WI38 (cell line): ENCODE results near the gene FAM219A.

Experiments used
- H3K4me3 ChIP-seq: 2 replicates; pipeline ENCODE4 v1.5.1; 2011; ENCODE audit warnings: low read depth, mild to moderate bottlenecking, control low read depth, low read length
- TF ChIP-seq, protein P1 (sequence below): IDR thresholded peaks from 2 replicates; pipeline ENCODE4 v1.5.1; 2012; ENCODE audit warnings: low read depth, mild to moderate bottlenecking, control low read depth, low read length

FAM219A gene

DNA sequence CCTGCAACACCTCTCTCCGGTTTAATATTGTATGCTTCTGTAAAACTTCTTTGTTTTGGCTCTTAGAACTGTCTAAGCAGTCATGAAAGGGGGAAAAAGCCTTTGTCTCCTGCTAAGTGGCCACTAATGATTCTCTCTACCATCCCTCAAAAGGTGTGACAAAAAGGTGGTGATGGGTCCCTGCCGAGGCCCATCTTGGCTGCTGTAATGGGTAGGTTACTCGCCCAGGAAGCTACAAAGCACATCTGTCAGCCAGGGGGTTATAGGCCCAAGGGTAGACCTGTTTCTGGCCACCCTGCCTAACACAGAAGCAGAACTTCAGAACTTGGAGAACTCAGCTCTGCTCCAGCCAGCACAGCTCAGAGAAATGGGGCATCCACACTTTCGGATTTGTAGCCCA, 1.6 kb downstream of the FAM219A start:
- peak overlapping the region; percentile 93 for H3K4me3 ChIP-seq
- TF ChIP-seq, protein P1, sequence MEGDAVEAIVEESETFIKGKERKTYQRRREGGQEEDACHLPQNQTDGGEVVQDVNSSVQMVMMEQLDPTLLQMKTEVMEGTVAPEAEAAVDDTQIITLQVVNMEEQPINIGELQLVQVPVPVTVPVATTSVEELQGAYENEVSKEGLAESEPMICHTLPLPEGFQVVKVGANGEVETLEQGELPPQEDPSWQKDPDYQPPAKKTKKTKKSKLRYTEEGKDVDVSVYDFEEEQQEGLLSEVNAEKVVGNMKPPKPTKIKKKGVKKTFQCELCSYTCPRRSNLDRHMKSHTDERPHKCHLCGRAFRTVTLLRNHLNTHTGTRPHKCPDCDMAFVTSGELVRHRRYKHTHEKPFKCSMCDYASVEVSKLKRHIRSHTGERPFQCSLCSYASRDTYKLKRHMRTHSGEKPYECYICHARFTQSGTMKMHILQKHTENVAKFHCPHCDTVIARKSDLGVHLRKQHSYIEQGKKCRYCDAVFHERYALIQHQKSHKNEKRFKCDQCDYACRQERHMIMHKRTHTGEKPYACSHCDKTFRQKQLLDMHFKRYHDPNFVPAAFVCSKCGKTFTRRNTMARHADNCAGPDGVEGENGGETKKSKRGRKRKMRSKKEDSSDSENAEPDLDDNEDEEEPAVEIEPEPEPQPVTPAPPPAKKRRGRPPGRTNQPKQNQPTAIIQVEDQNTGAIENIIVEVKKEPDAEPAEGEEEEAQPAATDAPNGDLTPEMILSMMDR, result no peak

DNA sequence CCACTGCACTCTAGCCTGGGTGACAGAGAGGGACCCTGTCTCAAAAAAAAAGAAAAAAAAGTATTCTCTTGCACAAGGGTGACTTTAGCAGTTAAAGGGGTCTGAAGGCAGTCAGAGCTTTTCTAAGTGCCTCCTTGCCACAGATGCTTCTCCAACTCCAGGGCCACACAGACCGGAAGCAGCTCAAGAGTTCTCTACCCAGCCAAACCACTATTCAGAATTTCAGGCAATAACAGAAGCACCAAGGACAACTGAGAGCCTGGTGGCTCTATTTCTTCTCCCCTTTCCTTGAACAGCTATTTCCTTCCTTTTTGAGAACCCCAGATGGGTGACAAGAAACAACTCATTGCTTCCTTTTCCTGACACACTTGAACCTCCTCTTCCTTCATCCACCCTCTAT, 2.2 kb downstream of the FAM219A start:
- H3K4me3 ChIP-seq, result no peak overlapping the region
- TF ChIP-seq, protein P1, result no peak

DNA sequence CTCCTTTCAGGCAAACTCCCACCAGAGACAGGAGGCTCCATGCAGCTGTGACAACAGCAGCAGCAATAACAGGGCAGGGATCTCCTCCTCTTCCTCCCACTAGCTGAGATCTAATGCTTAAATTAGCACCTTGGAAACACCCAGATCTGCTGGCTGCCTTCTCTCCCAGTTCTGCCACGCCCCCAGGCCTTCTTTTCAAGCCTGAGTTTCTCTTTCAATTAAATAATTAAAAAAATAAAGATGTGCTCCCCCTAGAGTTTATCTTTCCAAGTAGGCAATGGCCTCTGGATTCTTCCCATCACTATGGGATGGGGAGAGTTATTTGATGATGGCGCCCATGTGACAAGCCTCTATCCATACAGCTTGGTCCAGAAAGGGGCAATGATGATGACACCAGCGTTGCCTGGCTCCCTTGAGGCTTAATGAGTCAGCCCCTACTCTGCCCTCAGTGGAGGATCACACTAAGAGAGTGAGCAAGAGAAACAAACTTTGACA, 3.8 kb downstream of the FAM219A start:
- TF ChIP-seq, protein P1, result no peak

DNA sequence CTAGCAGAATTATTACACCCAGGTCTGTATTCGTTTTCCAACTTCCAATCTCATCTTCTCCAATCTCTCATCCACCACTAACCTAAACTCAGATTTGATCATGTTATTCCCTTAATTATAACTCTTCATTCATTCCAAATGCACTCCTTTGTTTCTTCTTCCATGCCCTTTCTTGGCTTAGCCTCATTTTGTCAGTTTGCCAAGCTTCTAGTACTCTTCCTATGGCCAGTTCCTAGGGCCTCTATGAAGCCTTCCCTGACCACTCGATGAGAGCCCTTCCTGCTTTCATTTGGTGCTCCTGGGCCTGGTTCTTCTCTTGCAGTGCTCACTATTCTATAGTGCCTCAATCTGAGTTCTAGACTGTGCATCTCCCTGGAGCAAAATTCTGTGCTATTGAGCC, 5.8 kb downstream of the FAM219A start:
- TF ChIP-seq, protein P1, result no peak
- no peak overlapping the region for H3K4me3 ChIP-seq

More for the DNA sequence above, 3.8 kb downstream of the FAM219A start:
- no peak overlapping the region for H3K4me3 ChIP-seq

DNA sequence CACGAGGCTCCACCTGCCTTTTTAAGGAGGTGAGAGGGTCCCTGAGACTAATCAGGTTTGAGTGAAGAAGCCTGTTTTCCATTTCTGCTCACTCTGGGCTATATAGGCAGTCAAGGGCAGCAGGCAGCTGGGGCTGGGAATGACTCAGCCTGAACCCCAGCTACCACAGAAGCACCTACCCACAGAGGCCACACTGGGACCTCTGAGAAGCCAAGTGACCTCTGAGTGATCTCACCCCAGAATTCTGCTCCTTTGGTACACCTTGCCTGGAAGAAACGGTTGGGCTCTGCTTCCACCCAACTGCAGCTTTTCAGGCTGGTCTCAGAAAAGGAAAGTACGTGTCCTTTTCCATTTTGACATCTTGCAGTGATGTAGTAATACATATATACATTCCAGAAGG, 6.8 kb downstream of the FAM219A start:
- no peak overlapping the region for H3K4me3 ChIP-seq
- TF ChIP-seq, protein P1, result no peak

DNA sequence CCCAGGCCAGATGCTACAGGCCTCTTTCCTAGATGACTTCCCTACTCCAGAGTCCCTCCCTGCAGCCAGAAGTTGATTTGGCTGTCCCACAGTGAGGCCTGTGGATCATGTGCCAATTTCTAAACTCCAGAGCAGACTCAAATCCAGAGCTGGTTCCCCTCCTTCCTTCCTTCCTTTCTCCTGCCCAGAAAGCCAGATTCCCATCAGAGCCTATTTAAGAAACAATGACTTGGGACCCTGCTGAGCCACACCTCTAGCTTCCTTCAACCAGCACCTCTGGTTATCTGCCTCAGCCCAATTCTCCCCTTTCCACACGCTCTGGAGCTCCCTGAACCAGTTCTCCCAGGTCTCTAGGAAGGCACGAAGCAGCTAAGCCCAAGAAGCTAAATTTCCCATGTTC, 7.2 kb downstream of the FAM219A start:
- no peak overlapping the region for H3K4me3 ChIP-seq
- TF ChIP-seq, protein P1, result no peak

DNA sequence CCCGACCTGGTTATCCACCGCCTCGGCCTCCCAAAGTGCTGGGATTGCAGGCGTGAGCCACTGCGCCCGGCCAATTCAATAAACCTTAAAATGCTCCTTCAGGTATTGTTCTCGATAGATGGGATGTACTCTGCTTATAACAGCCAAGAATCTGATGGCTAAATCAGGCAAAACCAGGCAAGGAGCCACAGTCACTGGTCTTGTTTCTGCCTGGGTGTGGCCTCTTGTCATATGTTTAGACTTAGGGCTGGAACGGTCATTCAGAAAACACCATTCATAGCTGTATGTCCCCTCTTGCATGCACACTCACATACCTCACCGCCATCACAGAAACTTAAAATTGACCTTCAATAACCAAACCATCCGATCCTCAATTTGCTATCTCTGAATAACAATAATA, 7.7 kb downstream of the FAM219A start:
- no peak overlapping the region for H3K4me3 ChIP-seq
- TF ChIP-seq, protein P1, result no peak
